Measurements from ENCODE around the gene AHRR. TPM values are rescaled to one million over a fixed set of nuclear protein-coding genes. Genes with fewer than 3 reads are reported as not detected.
A peak's percentile ranks its signal among the peaks of the same experiment; 100 is the strongest.

AHRR gene
- total RNA-seq, 1 donor from 2014 or later: 5.1 TPM

DNA sequence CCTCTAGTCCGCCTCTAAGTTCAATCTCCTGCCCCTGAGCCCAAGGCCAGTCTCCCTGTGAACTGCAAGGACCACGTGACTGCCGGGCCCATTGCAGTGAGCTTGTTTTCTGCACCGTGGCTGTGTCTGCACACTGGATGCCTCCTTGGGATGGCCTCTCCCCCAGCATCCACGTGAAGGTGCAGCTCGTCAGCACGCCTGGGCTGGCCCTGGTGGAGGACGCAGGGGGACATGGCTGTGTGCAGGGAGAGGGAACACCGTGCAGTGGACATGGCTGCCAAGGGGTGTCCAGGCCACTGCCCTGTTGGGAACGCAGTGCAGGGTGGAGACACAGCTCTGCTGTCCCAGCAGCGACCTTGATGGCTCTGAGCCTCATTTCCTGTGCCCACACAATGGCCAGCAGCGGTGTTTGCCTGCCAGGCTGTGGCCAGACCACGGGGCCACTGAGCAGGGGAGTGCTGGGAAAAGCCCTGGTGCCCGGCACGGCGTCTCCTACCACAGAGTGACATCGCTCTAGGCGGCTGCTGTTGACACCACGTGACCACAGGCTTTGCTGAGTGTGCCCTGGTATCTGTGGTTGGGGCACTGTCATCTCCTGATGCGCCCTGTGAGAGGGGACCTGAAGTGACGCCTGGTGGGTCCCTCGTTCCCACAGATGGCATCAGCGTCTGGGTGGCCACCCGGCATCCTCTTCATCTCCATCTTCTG is 94.6 kb downstream of the AHRR start:
- DNase-seq (ENCODE audit: low spot score) (peak; percentile 52), ATAC-seq (no peak)

DNA sequence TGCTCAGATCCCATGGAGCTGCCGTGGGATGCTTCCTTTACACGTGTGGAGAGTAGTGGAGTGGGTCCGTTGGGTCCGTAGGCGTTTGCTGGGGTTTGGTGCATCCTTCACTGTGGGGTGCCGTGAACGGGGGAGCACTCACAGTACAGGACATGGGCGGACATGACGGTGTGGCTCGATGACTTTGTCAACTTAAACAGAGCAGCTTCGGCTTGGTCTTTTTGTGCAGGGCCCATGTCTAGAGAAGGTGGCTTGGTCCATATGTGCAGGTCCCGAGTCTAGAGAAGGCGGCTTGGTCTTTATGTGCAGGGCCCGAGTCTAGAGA is 95.1 kb downstream of the AHRR start:
- ATAC-seq: no peak
- no peak for DNase-seq (ENCODE audit: low spot score)
- intact Hi-C loops (cut with DNase I): no loop called here

More for the DNA sequence above, 94.6 kb downstream of the AHRR start:
- intact Hi-C loops (cut with DNase I): no loop called here

DNA sequence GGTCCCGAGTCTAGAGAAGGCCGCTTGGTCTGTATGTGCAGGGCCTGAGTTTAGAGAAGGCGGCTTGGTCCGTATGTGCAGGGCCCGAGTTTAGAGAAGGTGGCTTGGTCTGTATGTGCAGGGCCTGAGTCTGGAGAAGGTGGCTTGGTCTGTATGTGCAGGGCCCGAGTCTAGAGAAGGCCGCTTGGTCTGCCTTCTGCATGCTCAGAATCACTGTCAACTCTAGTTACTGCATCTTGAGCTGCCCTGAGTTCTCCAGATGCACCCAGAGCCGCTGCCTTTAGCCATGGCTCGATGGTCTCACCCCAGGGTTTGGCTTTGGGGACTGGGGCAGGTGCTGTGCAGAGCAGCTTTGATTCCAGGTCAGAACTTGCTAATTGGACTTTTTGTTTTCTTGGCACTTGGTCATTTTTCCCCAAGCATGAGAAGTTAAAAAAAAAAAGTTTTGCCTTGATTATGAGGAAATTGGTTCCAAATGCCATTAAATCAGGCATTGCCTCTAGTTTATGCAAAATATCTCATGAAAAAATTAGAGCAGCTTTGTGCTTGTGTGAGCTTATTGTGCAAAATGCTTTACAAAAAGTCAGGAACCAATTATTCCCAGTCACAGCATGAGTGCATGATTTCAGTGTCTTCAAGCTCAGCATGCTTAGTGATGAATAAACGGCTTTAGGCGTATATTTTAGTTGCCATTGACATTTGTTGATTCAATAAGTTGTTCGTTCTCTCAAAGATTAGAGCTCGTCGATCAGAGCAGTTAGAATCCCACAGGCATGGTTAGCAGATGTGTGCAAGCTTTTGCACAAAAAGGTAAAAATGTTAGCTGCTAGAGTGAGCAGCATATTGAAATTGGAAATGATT is 96.0 kb downstream of the AHRR start:
- DNase-seq (ENCODE audit: low spot score): no peak
- ATAC-seq: no peak
- intact Hi-C loops (cut with DNase I): no loop called here

DNA sequence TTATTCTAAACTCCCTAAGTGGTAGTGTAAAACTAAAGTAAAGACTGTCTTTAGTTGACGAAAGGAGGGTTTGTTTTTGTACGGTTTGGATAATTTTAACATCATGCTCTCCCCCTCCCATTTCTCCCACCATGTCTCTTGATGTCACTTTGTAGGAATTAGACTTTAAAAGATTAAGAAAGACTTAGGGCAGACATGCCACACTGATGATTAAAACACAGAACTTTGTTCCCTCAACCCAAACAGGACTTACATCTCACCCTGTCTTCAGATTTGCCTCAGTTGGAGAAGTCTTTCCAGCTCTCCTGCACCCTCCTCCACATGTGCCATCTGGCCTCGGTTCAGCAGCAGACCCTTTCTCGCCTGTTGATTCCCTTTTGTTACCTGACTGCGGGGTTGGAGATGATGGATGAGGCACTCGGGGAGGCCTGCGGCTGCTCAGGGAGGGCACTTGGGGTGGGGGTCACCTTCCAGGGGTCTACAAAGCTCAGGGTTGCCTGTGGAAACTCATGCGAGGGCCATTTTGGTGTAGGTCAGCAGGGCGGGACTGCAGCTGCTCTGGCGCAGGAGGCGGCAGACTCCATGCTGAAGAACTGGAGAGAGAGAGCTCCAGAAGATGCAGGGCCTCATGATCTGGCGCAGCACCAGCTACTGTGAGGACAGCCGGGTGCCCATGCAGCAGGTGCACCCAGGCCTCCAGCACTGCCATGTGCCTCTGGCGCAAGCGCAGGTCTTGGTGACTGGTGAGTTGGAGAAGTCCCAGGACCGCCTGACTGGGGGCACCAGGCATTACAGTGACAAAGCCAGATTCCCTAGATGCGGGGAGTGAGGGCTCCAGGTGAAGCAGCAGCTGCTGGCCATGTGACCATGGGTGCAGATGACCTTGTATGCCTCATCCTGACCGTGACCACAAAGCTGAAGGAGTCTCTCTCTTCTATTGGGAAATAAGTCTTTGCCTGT is 96.9 kb downstream of the AHRR start:
- ATAC-seq (no peak), DNase-seq (ENCODE audit: low spot score) (peak; percentile 48)
- intact Hi-C loops (cut with DNase I): no loop called here

DNA sequence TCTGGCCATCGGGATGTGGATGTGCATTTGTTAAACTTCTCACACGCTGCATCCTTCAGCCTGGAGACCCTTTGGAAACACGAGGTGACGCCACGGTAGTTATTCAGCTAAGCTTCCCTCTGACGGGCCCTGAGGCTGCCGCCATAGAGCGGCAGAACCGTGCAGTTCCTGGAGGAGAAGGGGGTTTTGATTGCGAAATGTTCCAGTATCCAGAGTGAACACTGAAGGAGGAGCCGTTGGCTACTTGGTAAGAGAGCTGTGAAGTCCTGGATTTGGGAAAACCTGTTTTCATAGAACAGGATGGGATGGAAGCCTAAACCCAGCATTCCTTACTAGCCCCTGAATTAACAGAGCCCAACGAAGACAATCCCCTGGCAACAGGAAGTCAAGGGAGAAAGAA is 98.5 kb downstream of the AHRR start:
- no peak for DNase-seq (ENCODE audit: low spot score)
- intact Hi-C loops (cut with DNase I): no loop called here
- ATAC-seq: no peak

DNA sequence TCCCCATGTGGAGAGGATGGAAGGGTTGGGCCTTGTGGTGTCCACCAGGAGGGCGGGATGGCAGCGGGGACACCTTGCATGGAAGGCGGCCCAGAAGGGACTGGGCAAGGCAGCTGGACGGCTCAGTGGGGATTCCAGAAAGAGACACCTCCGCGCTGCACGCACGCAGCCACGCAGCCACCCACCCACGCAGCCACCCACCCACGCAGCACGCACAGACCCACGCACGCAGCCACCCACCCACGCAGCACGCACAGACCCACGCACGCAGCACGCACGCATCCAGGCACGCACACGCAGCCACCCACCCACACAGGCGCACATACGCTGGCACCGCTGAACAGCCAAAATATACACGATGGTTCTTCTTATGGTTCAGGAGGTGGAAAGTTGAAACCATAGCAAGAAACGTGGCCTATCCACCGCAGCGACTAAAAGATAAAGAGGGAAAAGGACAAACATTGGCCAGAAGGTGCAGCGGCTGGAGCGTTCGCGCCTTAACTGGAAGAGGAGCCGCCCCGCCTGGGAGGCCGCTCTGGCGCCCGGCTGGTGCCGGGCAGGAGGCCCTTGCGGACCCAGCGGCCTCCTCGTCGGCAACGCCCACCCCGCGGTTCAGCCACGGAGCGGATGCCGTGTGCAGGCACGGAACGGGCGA is 99.2 kb downstream of the AHRR start:
- intact Hi-C loops (cut with DNase I): no loop called here
- ATAC-seq (no peak), DNase-seq (ENCODE audit: low spot score) (peak; percentile 61)

DNA sequence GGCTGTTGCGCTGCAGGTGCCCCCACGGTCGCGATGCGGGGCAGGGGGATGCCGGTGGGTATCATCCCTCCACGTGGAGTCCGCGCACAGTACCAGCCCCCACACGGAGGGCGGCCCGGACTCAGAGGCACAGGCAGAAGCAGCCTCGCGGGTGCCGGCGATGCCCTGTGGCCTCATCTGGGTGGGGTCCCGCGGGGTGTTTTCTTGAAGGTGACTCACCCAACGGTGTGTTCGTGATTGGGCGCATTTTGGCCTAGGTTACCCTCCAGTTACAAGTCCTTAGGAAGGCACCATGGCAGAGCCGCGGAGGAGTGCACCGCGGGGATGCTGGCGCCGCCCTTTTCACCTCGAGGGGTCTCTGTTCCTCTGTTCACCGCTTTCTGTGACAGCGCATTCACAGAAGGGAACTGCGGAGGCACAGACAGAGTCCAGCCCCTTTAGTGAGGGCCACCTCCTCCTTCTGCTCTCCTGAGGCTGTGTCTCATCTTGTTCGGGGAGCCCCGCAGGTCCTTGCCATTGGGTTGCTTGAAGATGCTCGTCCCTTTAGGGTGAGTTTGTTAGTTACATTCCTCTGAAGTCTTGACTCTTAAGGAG is 99.9 kb downstream of the AHRR start:
- ATAC-seq (no peak), DNase-seq (ENCODE audit: low spot score) (peak; percentile 53)
- intact Hi-C loops (cut with DNase I): no loop called here

DNA sequence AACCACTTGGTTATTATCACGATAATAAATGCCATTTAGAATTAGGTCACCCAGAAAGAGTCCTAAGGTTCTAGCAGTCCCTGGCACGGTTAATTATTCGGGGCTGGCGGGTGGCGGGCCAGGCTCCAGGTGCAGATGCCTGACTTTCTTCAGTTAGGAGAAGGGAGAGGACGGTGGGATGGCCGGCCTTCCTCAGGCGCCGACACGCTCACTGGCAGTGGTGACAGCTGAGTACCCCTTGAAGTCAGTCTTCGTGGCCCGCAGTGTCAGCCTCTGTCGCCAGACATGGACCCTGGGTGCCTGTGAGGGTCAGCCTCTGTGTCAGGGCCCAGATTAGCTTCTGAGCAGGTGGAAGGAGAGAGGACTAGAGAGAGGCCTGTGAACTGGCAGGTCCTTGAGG is 100.4 kb downstream of the AHRR start:
- DNase-seq (ENCODE audit: low spot score) (no peak), ATAC-seq (no peak)
- intact Hi-C loops (cut with DNase I): no loop called here

DNA sequence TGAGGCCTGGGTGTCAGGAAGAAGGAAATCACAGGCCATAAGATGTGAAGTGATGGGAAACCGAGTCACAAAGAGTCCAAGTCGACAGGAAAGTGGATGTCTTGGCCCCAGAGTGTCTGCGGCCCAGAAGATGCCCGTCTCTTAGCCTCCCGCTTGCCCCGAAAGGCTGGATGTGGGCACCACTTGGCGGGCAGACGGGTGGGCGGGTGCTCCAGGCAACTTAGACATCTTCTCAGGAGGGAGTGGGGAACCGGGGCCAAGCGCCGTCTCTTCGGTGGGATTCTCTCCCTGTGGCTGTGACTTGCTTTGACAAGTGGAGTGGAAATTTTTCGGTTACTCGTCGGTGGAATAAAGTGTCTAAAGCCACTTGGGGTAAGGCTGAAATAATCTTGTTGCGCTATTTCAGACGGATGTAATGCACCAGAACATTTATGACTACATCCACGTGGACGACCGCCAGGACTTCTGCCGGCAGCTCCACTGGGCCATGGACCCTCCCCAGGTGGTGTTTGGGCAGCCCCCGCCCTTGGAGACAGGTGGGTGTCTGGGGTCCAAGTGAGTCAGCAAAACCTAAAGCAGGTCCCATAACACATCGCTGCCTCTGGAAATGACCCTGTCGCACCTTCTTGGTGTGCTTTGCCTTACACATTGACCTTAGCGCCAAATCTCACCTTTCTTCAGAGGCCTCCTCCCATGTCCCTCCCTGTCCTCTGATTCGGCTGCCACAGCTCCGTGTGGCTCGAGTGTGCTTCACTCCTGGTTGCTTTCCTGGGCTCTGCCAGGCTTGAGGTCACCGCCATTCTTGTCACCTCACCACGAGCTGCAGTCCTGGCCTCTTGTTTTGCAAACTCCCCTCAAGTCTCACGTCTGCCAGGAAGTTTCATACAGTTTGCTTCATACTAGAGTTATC is 101.1 kb downstream of the AHRR start:
- DNase-seq (ENCODE audit: low spot score) (no peak), ATAC-seq (no peak)
- intact Hi-C loops (cut with DNase I): no loop called here

DNA sequence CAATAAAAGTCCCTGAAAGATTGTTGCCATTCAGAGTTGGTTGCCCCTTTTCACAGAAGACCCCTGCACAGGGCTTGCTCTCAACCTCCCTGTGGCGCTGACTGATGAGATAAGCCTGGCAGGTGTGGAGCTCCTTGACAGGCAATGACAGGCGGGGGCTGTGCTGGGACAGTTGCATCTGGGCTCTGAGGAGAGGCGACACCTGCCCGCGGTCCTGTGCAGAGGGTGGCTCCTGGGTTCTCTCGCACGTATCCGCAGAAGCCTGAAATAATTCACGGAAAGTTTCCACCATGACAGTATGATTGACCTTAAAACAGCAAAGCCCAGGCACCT is 101.7 kb downstream of the AHRR start:
- DNase-seq (ENCODE audit: low spot score): no peak
- ATAC-seq: no peak
- intact Hi-C loops (cut with DNase I): no loop called here

DNA sequence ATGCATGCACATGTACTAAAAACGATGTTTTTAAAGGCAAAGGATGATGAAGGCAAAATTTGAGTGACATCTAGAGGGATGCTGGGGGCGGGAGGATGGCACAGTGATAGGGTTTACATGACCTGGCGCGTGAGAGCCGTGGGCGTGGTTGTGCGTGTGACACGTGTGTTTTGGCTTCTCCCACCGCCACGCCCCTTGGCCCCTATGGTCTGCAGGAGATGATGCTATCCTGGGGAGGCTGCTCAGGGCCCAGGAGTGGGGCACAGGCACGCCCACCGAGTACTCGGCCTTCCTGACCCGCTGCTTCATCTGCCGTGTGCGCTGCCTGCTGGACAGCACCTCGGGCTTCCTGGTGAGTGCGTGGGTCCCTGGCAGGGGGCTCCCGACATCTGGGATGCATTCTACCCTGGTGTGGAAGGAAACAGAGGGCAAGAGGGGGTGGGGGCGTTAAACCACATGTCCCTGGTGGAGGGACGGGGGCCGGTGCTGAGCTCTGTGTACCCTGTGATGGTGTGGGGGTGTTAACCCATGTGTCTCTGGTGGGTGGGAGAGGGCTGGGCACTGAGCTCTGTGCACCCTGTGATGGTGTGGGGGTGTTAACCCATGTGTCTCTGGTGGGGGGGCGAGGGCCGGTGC is 102.2 kb downstream of the AHRR start:
- intact Hi-C loops (cut with DNase I): no loop called here
- ATAC-seq (no peak), DNase-seq (ENCODE audit: low spot score) (no peak)

DNA sequence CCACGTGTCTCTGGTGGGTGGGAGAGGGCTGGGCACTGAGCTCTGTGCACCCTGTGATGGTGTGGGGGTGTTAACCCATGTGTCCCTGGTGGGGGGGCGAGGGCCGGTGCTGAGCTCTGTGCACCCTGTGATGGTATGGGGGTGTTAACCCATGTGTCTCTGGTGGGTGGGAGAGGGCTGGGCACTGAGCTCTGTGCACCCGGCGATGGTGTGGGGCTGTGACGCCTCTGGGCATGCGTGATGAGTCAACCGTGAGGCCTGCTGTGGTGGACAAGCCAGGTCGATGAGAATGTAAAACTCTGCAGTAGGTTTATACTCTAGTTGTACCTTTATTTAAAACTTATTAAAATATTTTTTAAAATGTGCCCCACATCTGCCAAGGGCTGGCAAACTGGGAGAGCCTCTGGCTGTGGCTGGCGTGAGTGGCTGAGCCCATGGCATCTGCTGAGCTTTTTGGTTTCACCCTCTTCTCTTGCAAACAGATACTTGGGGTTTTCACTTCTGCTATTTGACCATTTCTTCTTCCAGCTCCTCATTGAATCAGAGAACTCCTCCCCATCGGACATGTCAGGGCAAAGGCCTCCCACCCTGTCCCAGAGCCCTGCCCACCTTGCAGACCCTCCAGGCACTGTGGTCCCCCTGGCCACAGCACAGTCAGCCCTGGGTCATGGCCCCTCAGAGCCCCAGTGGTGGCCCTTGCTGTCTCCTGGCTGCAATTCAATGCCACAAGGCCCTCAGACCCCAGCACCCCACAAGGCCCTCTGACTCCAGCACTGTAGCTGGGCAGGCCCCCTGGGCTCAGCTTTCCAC is 103.0 kb downstream of the AHRR start:
- no peak for ATAC-seq
- DNase-seq (ENCODE audit: low spot score): peak; percentile 41
- intact Hi-C loops (cut with DNase I): no loop called here

DNA sequence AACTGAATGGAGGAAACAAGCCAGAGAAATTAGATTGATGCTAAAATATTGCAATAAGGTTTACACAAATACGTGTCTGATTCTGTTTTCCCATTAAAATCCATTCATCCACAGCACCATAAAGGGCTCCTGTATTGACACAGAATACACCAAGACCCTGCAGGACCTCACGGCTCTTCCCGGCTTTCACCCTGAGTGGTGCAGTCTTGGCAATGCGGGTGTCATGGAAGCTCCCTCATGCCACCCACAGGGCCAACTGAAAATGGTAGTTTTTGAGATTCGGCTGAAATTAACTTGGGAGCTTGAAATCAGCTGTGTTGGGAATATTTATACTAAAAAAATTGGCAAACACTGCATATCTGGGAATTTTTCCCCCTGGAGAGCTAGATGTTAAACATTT is 104.2 kb downstream of the AHRR start:
- DNase-seq (ENCODE audit: low spot score): no peak
- ATAC-seq: no peak
- intact Hi-C loops (cut with DNase I): no loop called here

DNA sequence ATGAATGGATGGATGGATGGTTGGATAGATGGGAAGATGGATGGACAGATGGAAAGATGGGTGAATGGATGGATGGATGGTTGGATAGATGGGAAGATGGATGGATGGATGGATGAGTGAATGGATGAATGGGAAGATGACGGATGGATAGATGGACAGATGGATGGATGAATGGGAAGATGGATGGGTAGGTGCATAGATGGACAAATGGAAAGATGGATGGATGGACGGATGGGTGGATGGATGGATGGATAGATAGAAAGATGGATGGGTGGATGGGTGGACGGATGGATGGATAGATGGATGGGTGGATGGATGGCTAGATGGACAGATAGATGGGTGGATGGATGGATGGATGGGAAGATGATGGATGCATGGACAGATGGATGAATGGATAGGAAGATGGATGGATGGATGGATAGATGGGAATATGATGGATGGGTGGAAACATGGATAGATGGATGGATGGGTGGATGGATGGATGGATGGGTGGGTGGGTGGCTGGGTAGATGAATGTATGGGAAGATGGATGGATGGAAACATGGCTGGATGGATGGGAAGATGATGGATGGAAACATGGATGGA is 105.0 kb downstream of the AHRR start:
- no peak for ATAC-seq
- intact Hi-C loops (cut with DNase I): no loop called here
- no peak for DNase-seq (ENCODE audit: low spot score)

DNA sequence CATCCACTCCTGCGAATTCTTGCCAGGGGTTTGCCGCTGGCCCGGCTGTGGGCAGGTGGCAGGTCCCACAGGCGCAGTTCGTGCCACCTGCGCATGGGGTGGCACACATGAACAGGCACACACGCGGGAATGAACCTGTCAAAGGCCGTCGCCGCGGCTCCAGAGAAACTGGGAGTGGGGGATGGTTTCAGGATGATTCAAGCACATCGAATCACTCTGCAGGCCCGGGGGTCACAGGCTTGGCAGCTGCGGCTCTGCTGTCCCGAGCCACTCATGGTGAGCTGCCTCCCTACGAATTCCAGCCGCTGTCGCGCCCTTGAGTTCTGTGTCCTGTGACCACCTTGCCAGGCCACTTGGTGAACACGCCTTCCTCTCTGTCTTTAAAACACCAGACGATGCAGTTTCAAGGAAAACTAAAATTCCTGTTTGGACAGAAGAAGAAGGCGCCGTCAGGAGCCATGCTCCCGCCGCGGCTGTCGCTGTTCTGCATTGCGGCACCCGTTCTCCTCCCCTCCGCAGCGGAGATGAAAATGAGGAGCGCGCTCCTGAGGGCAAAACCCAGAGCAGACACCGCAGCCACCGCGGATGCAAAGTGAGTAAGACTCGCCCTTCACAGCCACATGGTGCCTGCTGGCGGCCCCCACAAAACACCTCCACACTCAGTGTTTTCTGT is 106.0 kb downstream of the AHRR start:
- DNase-seq (ENCODE audit: low spot score) (peak; percentile 37), ATAC-seq (no peak)
- intact Hi-C loops (cut with DNase I): no loop called here

DNA sequence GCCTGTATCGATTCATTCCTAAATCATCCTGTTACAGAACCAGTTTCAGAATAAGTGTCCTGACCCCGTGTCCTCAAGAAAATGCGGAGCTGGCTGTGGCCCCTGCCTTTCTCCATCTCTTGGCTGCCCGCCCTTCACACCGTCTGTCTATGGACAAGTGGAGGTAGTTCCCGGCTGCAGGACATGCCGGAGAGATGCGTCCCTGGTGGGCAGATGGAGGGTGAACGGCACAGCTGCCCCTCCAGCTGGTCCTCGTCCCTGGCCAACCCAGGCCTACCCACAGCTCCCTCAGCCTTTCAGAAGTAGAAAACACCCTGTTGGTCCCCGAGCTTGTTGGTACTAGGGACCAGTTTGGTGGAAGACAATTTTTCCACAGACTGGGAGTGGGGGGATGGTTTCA is 106.7 kb downstream of the AHRR start:
- no peak for ATAC-seq
- peak; percentile 53 for DNase-seq (ENCODE audit: low spot score)
- intact Hi-C loops (cut with DNase I): no loop called here

Measured in sciatic nerve (tissue), 2 donors.